Mesendoderm (in vitro differentiated cells): ENCODE results near the gene SMYD2.
A peak's percentile ranks its signal among the peaks of the same experiment; 100 is the strongest.

Source experiments
- DNase-seq: peaks from one replicate; pipeline ENCODE4 v3.0.0; 2013
- H2AK5ac ChIP-seq: 2 replicates; pipeline ENCODE4 v1.6.1; 2013; ENCODE audit warnings: low read length, inconsistent platforms
- H2BK120ac ChIP-seq: 2 replicates; pipeline ENCODE4 v1.6.1; 2013; ENCODE audit warnings: low read depth, mild to moderate bottlenecking, low read length, moderate library complexity, mixed read lengths
- H2BK15ac ChIP-seq: replicated peaks from 2 replicates; pipeline ENCODE4 v1.6.1; 2013; ENCODE audit warnings: low read depth, mild to moderate bottlenecking, moderate library complexity
- H2BK5ac ChIP-seq: 2 replicates; pipeline ENCODE4 v1.6.1; 2013; ENCODE audit warnings: low read length, inconsistent platforms
- H3K18ac ChIP-seq: 2 replicates; pipeline ENCODE4 v1.6.1; 2013; ENCODE audit warnings: mild to moderate bottlenecking, low read length, mixed read lengths
- H3K23ac ChIP-seq: one replicate; pipeline ENCODE4 v1.6.1; 2013; ENCODE audit warnings: low read length
- H3K27ac ChIP-seq: 2 replicates; pipeline ENCODE4 v1.5.1; 2013; ENCODE audit warnings: low read depth, mild to moderate bottlenecking, inconsistent platforms, low read length, moderate library complexity
- H3K27me3 ChIP-seq: 2 replicates; pipeline ENCODE4 v1.6.1; 2013; ENCODE audit warnings: low read length, control low read depth, mild to moderate bottlenecking, inconsistent platforms; ENCODE audit not compliant: insufficient read depth, poor library complexity
- H3K36me3 ChIP-seq: 2 replicates; pipeline ENCODE4 v1.6.1; 2013; ENCODE audit warnings: low read length, inconsistent platforms; ENCODE audit not compliant: control insufficient read depth, insufficient read depth
- H3K4ac ChIP-seq: one replicate; pipeline ENCODE4 v1.6.1; 2013; ENCODE audit warnings: low read depth, mild to moderate bottlenecking, low read length, moderate library complexity
- H3K4me1 ChIP-seq: 2 replicates; pipeline ENCODE4 v1.6.1; 2013; ENCODE audit warnings: low read depth, low read length, inconsistent platforms; ENCODE audit not compliant: control insufficient read depth
- H3K4me2 ChIP-seq: 2 replicates; pipeline ENCODE4 v1.6.1; 2013; ENCODE audit warnings: low read length
- H3K4me3 ChIP-seq: 2 replicates; pipeline ENCODE4 v1.5.1; 2013; ENCODE audit warnings: mild to moderate bottlenecking, low read length
- H3K56ac ChIP-seq: one replicate; pipeline ENCODE4 v1.6.1; 2013; ENCODE audit warnings: low read length
- H3K79me1 ChIP-seq: 2 replicates; pipeline ENCODE4 v1.6.1; 2013; ENCODE audit warnings: low read length, inconsistent platforms
- H3K79me2 ChIP-seq: 2 replicates; pipeline ENCODE4 v1.6.1; 2013; ENCODE audit warnings: mild to moderate bottlenecking, low read length; ENCODE audit not compliant: control insufficient read depth, insufficient read depth
- H3K9ac ChIP-seq: 2 replicates; pipeline ENCODE4 v1.6.1; 2013; ENCODE audit warnings: low read length, inconsistent platforms
- H4K5ac ChIP-seq: one replicate; pipeline ENCODE4 v1.6.1; 2013; ENCODE audit warnings: low read length
- H4K8ac ChIP-seq: one replicate; pipeline ENCODE4 v1.6.1; 2013; ENCODE audit warnings: low read depth, mild to moderate bottlenecking, control low read depth, low read length, moderate library complexity
- WGBS: extraction: QIAGEN DNeasy Blood & Tissue Kit; methylation state at CpG from one replicate; pipeline ENCODE4 v1.1.7; 2013; ENCODE audit warnings: low lambda C conversion rate, missing lambda C conversion rate; ENCODE audit not compliant: insufficient coverage; ENCODE audit errors: extremely low coverage; 5-methylcytosine and 5-hydroxymethylcytosine counted together

Gene SMYD2

GRCh38 chr1:214331180-214331579 lies 50.2 kb downstream of the SMYD2 start:
- H4K8ac ChIP-seq, result no peak overlapping the region
- H3K36me3 ChIP-seq, result no peaks in the 10 kb centered on the region
- H3K4ac ChIP-seq, result no peak overlapping the region
- no peak overlapping the region for H4K5ac ChIP-seq
- H3K23ac ChIP-seq, result no peak overlapping the region
- H3K4me2 ChIP-seq, result no peak overlapping the region
- DNase-seq, result no peak
- WGBS, result no CpG with 5 or more reads among the region's 1 CpG
- H2BK120ac ChIP-seq, result no peak overlapping the region
- no peaks in the 10 kb centered on the region for H3K27me3 ChIP-seq
- H3K27ac ChIP-seq, result no peak overlapping the region
- H3K9ac ChIP-seq, result no peak overlapping the region
- H2BK15ac ChIP-seq, result no peak overlapping the region
- no peak overlapping the region for H3K4me3 ChIP-seq
- H3K18ac ChIP-seq, result no peak overlapping the region
- no peaks in the 10 kb centered on the region for H3K79me2 ChIP-seq
- no peak overlapping the region for H3K56ac ChIP-seq
- no peaks in the 10 kb centered on the region for H3K79me1 ChIP-seq
- peaks cover 2% of the 10 kb centered on the region for H3K4me1 ChIP-seq
- no peak overlapping the region for H2BK5ac ChIP-seq
- H2AK5ac ChIP-seq, result no peak overlapping the region

GRCh38 chr1:214331827-214332423 lies 51.0 kb downstream of the SMYD2 start:
- Histone ChIP-seq H3K18ac (no peak overlapping the region), H3K9ac (no peak overlapping the region), H2BK5ac (no peak overlapping the region), H2BK15ac (no peak overlapping the region), H3K36me3 (no peaks in the 10 kb centered on the region), H2BK120ac (no peak overlapping the region), H3K23ac (no peak overlapping the region), H3K4me2 (no peak overlapping the region), H3K27me3 (no peaks in the 10 kb centered on the region), H3K79me1 (no peaks in the 10 kb centered on the region), H2AK5ac (no peak overlapping the region), H3K4me3 (no peak overlapping the region), H3K4ac (no peak overlapping the region), H4K5ac (no peak overlapping the region), H3K79me2 (no peaks in the 10 kb centered on the region), H3K4me1 (peaks cover 2% of the 10 kb centered on the region), H3K27ac (no peak overlapping the region), H3K56ac (no peak overlapping the region), H4K8ac (no peak overlapping the region)
- WGBS, result no CpG with 5 or more reads among the region's 9 CpGs
- DNase-seq, result peak; percentile 67

- Histone ChIP-seq H3K18ac (no peak overlapping the region), H3K36me3 (no peaks in the 10 kb centered on the region), H3K27me3 (no peaks in the 10 kb centered on the region), H3K4ac (no peak overlapping the region), H3K4me3 (no peak overlapping the region), H2BK15ac (no peak overlapping the region), H3K4me2 (no peak overlapping the region), H2BK5ac (peak overlapping the region; percentile 25), H3K27ac (peak overlapping the region; percentile 16), H3K79me2 (no peaks in the 10 kb centered on the region), H4K8ac (no peak overlapping the region), H3K9ac (peak overlapping the region; percentile 22), H2BK120ac (no peak overlapping the region), H3K79me1 (no peaks in the 10 kb centered on the region), H2AK5ac (peak overlapping the region; percentile 13), H3K4me1 (peaks cover 2% of the 10 kb centered on the region), H3K23ac (no peak overlapping the region), H4K5ac (no peak overlapping the region), H3K56ac (no peak overlapping the region)
- WGBS, result no CpG with 5 or more reads among the region's 6 CpGs
- DNase-seq, result peak; percentile 83
These were observed 52.2 kb downstream of the SMYD2 start for GRCh38 chr1:214332946-214333798.

GRCh38 chr1:214335567-214335966 lies 54.6 kb downstream of the SMYD2 start:
- no peak overlapping the region for H4K8ac ChIP-seq
- H3K23ac ChIP-seq, result no peak overlapping the region
- no peak overlapping the region for H4K5ac ChIP-seq
- no peak overlapping the region for H3K4me2 ChIP-seq
- no peak overlapping the region for H2BK5ac ChIP-seq
- no peak overlapping the region for H3K4me3 ChIP-seq
- no peaks in the 10 kb centered on the region for H3K79me2 ChIP-seq
- peaks cover 2% of the 10 kb centered on the region for H3K4me1 ChIP-seq
- H2BK120ac ChIP-seq, result no peak overlapping the region
- no peaks in the 10 kb centered on the region for H3K79me1 ChIP-seq
- DNase-seq, result no peak
- H3K18ac ChIP-seq, result no peak overlapping the region
- H2BK15ac ChIP-seq, result no peak overlapping the region
- H3K4ac ChIP-seq, result no peak overlapping the region
- H3K27ac ChIP-seq, result no peak overlapping the region
- H3K36me3 ChIP-seq, result no peaks in the 10 kb centered on the region
- no peak overlapping the region for H3K56ac ChIP-seq
- no peak overlapping the region for H2AK5ac ChIP-seq
- H3K27me3 ChIP-seq, result no peaks in the 10 kb centered on the region
- no peak overlapping the region for H3K9ac ChIP-seq
- WGBS, result no CpG with 5 or more reads among the region's 4 CpGs

GRCh38 chr1:214337015-214337414 lies 56.1 kb downstream of the SMYD2 start:
- WGBS, result no CpG with 5 or more reads among the region's 2 CpGs
- Histone ChIP-seq H3K79me2 (no peaks in the 10 kb centered on the region), H2BK5ac (no peak overlapping the region), H2AK5ac (no peak overlapping the region), H2BK15ac (no peak overlapping the region), H3K9ac (no peak overlapping the region), H3K79me1 (no peaks in the 10 kb centered on the region), H3K4me2 (no peak overlapping the region), H3K27me3 (no peaks in the 10 kb centered on the region), H3K23ac (no peak overlapping the region), H4K5ac (no peak overlapping the region), H3K27ac (no peak overlapping the region), H3K4ac (no peak overlapping the region), H2BK120ac (no peak overlapping the region), H3K4me1 (peaks cover 2% of the 10 kb centered on the region), H3K4me3 (no peak overlapping the region), H3K56ac (no peak overlapping the region), H3K18ac (no peak overlapping the region), H3K36me3 (no peaks in the 10 kb centered on the region), H4K8ac (no peak overlapping the region)
- no peak for DNase-seq
